ENCODE results near the gene GRID2. TPM values are rescaled to one million over a fixed set of nuclear protein-coding genes. Genes with fewer than 3 reads are reported as not detected.
A peak's percentile ranks its signal among the peaks of the same experiment; 100 is the strongest.

Gene GRID2
- total and polyA plus RNA-seq, 10 of the 15 experiments (the other 5 are each of a cell fraction or from before 2014, with no cell fraction given) = not detected

DNA sequence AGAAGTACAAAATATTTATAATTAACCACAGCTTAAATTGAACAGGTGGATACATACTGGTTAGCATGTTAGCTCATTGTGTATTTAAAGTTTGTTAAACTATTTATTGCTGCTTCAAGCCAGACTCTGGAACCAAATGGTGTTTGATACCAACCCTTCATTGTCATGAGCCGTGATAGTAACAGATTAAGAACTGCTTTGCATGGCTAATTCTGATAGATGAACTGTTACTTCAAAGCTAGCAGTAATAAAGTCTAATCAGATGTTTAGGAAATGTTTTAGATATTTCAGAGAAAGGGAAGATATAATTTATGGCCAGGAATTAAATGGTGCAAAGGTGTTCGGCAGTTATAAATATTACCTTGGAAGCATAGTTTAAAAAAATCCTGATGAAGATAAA is 848.7 kb downstream of the GRID2 start (continued):
- TF ChIP-seq ASH2L (IDR thresholded peaks at IDR 0.05; ENCODE audit: borderline replicate concordance, low read depth) = no peak

DNA sequence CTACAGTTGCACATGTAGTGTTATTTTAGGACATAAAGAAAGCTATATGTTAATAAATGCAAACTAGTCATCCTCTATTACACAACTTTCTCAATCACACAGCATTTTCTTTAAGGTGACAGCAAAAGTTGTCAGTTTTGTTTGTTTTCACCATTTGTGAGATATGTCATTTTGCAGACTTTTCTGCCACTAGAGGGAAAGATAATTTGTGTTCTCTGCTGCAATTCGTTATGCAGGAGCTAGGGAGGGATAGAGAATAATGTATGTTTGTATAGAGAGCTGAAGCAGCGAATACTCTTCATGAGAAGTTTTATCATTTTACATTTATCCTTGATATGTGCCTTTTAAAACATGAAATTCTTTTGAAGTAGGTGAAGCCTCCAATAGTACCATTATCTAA is 854.2 kb downstream of the GRID2 start:
- Histone ChIP-seq H3K9me3 (replicated peaks; ENCODE audit: control insufficient read depth, insufficient read depth, low read length) (no peaks in the 10 kb centered on the region), H3K36me3 (ENCODE audit: control insufficient read depth in 2 of 2, insufficient read depth in 2 of 2, low read length in 1 of 2) (no peaks in the 10 kb centered on the region), H3K4me1 (ENCODE audit: control insufficient read depth, insufficient read depth, low read length) (no peaks in the 10 kb centered on the region), H3K27ac (ENCODE audit: control insufficient read depth, insufficient read depth) (no peak overlapping the region), H4K20me1 (ENCODE audit: control insufficient read depth, insufficient read depth) (no peaks in the 10 kb centered on the region), H3K4me3 (no peak overlapping the region), H3K4me2 (ENCODE audit: control insufficient read depth, insufficient read depth) (no peak overlapping the region), H3K9ac (ENCODE audit: control insufficient read depth, insufficient read depth, low read length) (no peak overlapping the region), H2AFZ (ENCODE audit: control insufficient read depth, low read depth, low read length) (no peak overlapping the region), H3K27me3 (replicated peaks in 1 of 2; ENCODE audit: control insufficient read depth in 2 of 2, insufficient read depth in 2 of 2, low read length in 1 of 2) (no peaks in the 10 kb centered on the region), H3K79me2 (ENCODE audit: control insufficient read depth, insufficient read depth, low read length) (no peaks in the 10 kb centered on the region)
- 0% methylated on average over 2 of the region's 2 CpGs for WGBS (ENCODE audit: insufficient coverage, insufficient replicate concordance, low lambda C conversion rate, missing lambda C conversion rate)
- no peak for DNase-seq (ENCODE audit: low read depth, low spot score)
- ChIA-PET SMC1A (ENCODE audit: uncharacterized antibody, unreplicated experiment) (interaction anchor here (0.9 to 1.6 kb wide), 4 partner anchors 23 to 605 kb away, joined by 3 to 4 read pairs (median 3); no protein-coding TSS in a partner anchor), POLR2A (no interaction called here), CTCF (interaction anchor here (0.6 to 3.1 kb wide), 11 partner anchors 16 to 606 kb away, joined by 3 to 11 read pairs (median 3); no protein-coding TSS in a partner anchor), RAD21 (ENCODE audit: unreplicated experiment) (interaction anchor here (0.7 to 1.7 kb wide), 3 partner anchors 143 to 603 kb away, joined by 3 to 5 read pairs (median 3); no protein-coding TSS in a partner anchor)
- no peak for ATAC-seq
- TF ChIP-seq RAD21 (IDR thresholded peaks at IDR 0.05; ENCODE audit: insufficient read depth, low read depth, low read length) = peak; percentile 43; the same call in 1 of the 2 replicates
- TF ChIP-seq CREM (IDR thresholded peaks at IDR 0.05; ENCODE audit: low read depth) = no peak
- TF ChIP-seq MTA2 (IDR thresholded peaks at IDR 0.05; ENCODE audit: low read depth) = no peak
- no peak for TF ChIP-seq MEF2B (IDR thresholded peaks at IDR 0.05; ENCODE audit: partially characterized antibody, poor library complexity, severe bottlenecking)
- no peak for TF ChIP-seq SMAD5 (IDR thresholded peaks at IDR 0.05; ENCODE audit: low read depth)
- no peak for TF ChIP-seq SUPT20H (IDR thresholded peaks at IDR 0.05; ENCODE audit: borderline replicate concordance, control insufficient read depth, low read depth, low read length)
- TF ChIP-seq, protein P1, sequence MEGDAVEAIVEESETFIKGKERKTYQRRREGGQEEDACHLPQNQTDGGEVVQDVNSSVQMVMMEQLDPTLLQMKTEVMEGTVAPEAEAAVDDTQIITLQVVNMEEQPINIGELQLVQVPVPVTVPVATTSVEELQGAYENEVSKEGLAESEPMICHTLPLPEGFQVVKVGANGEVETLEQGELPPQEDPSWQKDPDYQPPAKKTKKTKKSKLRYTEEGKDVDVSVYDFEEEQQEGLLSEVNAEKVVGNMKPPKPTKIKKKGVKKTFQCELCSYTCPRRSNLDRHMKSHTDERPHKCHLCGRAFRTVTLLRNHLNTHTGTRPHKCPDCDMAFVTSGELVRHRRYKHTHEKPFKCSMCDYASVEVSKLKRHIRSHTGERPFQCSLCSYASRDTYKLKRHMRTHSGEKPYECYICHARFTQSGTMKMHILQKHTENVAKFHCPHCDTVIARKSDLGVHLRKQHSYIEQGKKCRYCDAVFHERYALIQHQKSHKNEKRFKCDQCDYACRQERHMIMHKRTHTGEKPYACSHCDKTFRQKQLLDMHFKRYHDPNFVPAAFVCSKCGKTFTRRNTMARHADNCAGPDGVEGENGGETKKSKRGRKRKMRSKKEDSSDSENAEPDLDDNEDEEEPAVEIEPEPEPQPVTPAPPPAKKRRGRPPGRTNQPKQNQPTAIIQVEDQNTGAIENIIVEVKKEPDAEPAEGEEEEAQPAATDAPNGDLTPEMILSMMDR (IDR thresholded peaks at IDR 0.05 in 2 of 3, conservative IDR thresholded peaks at IDR 0.05 in 1 of 3; ENCODE audit: control insufficient read depth in 2 of 3, extremely low read depth in 1 of 3, insufficient read depth in 1 of 3, low read depth in 3 of 3, low read length in 3 of 3) = peak in 2 of 3 experiments; percentile 17 to 50; a peak in 2 of 6 replicates
- intact Hi-C loops (cut with micrococcal nuclease; ENCODE audit: unreplicated experiment) = no loop called here
- in situ Hi-C loops (cut with MboI) = no loop called here
- BruUV-seq (replicated peaks) = no TSS peak
- no peak for FAIRE-seq

Measured in GM12878 (cell line).